ENCODE data around the gene RAD21L1. TPM values are rescaled to one million over a fixed set of nuclear protein-coding genes. Genes with fewer than 3 reads are reported as not detected.

RAD21L1 gene
- polyA plus RNA-seq, 2 of the 4 experiments (the other 2 are of a cell fraction) = not detected

- no peak overlapping the region for H3K4me2 ChIP-seq
- CTCF ChIA-PET = interaction anchor here (0.7 to 0.8 kb wide), 3 partner anchors 42 to 591 kb away, joined by 3 read pairs; no protein-coding TSS in a partner anchor
- DNase-seq (ENCODE audit: low read depth in 1 of 2, low spot score in 1 of 2) (no peak), ATAC-seq (no peak), FAIRE-seq (no peak)
- POLR2A ChIA-PET = no interaction called here
- no peaks in the 10 kb centered on the region for H3K4me1 ChIP-seq
- peaks cover 11% of the 10 kb centered on the region for H3K9me3 ChIP-seq
- H3K27ac ChIP-seq = no peak overlapping the region
- TF ChIP-seq SMC3 (IDR thresholded peaks at IDR 0.05) (no peak), ZFP36 (IDR thresholded peaks at IDR 0.05; ENCODE audit: borderline replicate concordance, partially characterized antibody) (no peak), ZSCAN20 (CRISPR knock-in tag; IDR thresholded peaks at IDR 0.05) (no peak), JUN (IDR thresholded peaks at IDR 0.05) (no peak), E2F6 (IDR thresholded peaks at IDR 0.05; ENCODE audit: borderline replicate concordance, low read depth) (no peak), PBX3 (IDR thresholded peaks at IDR 0.05) (no peak), KDM1A (IDR thresholded peaks at IDR 0.05; ENCODE audit: low read depth) (no peak), MAFK (IDR thresholded peaks at IDR 0.05; ENCODE audit: partially characterized antibody) (no peak), BHLHE40 (IDR thresholded peaks at IDR 0.05; ENCODE audit: low read depth, low read length) (no peak), FOXS1 (CRISPR knock-in tag; IDR thresholded peaks at IDR 0.05) (no peak), RARB (CRISPR knock-in tag; IDR thresholded peaks at IDR 0.05) (no peak), PHF8 (IDR thresholded peaks at IDR 0.05; ENCODE audit: borderline replicate concordance, low read depth) (no peak), CTCF (IDR thresholded peaks at IDR 0.05) (no peak), POLR2A (IDR thresholded peaks at IDR 0.05; ENCODE audit: low read length) (no peak)
- 49% methylated on average over 2 of the region's 2 CpGs for WGBS (ENCODE audit: missing lambda C conversion rate)
- H3K4me3 ChIP-seq = no peak overlapping the region
Observed at GRCh38 chr20:1254254-1254653, 28.4 kb downstream of the RAD21L1 start.

GRCh38 chr20:1255675-1256074, 29.8 kb downstream of the RAD21L1 start:
- CTCF ChIA-PET = interaction anchor here (1.1 kb wide), 1 partner anchor 25 kb away, joined by 3 read pairs; no protein-coding TSS in a partner anchor
- POLR2A ChIA-PET = no interaction called here
- FAIRE-seq = no peak
- Histone ChIP-seq H3K27ac (no peak overlapping the region), H3K4me2 (no peak overlapping the region), H3K4me3 (no peak overlapping the region), H3K4me1 (no peaks in the 10 kb centered on the region), H3K9me3 (peaks cover 11% of the 10 kb centered on the region)
- 85% methylated on average over 2 of the region's 2 CpGs for WGBS (ENCODE audit: missing lambda C conversion rate)
- TF ChIP-seq HEYL (CRISPR knock-in tag; IDR thresholded peaks at IDR 0.05) (no peak), NFE2L2 (conservative IDR thresholded peaks at IDR 0.05; ENCODE audit: low read length) (no peak)
- DNase-seq (ENCODE audit: low read depth in 1 of 2, low spot score in 1 of 2) = no peak
- no peak for ATAC-seq

GRCh38 chr20:1263853-1264252, 38.0 kb downstream of the RAD21L1 start:
- peaks cover 13% of the 10 kb centered on the region for H3K9me3 ChIP-seq

More at GRCh38 chr20:1263853-1264252, 38.0 kb downstream of the RAD21L1 start:
- H3K4me2 ChIP-seq = no peak overlapping the region
- ATAC-seq = no peak
- TF ChIP-seq POLR2A (IDR thresholded peaks at IDR 0.05; ENCODE audit: low read length) (no peak), MAZ (IDR thresholded peaks at IDR 0.05; ENCODE audit: borderline replicate concordance, low read depth, low read length) (no peak), EP300 (IDR thresholded peaks at IDR 0.05) (no peak), GATA3 (IDR thresholded peaks at IDR 0.05; ENCODE audit: borderline replicate concordance) (no peak), HOXA7 (CRISPR knock-in tag; IDR thresholded peaks at IDR 0.05) (no peak), FOSB (CRISPR knock-in tag; IDR thresholded peaks at IDR 0.05) (no peak), EHF (CRISPR knock-in tag; IDR thresholded peaks at IDR 0.05) (no peak), BHLHE40 (IDR thresholded peaks at IDR 0.05; ENCODE audit: low read depth, low read length) (no peak), SMC3 (IDR thresholded peaks at IDR 0.05) (no peak), ZC3H11A (IDR thresholded peaks at IDR 0.05) (no peak), RCOR1 (IDR thresholded peaks at IDR 0.05; ENCODE audit: low read depth, low read length) (no peak), CTCF (IDR thresholded peaks at IDR 0.05) (no peak)
- peaks cover 21% of the 10 kb centered on the region for H3K4me1 ChIP-seq
- ChIA-PET CTCF (no interaction called here), POLR2A (no interaction called here)
- no peak overlapping the region for H3K27ac ChIP-seq
- FAIRE-seq = no peak
- H3K4me3 ChIP-seq = no peak overlapping the region
- 82% methylated on average over 1 of the region's 1 CpG for WGBS (ENCODE audit: missing lambda C conversion rate)
- DNase-seq (ENCODE audit: low read depth in 1 of 2, low spot score in 1 of 2) = no peak
